Stimulated activated CD8-positive, alpha-beta memory T cell treated with anti-CD3 and anti-CD28 coated beads, Interleukin-12 subunit alpha, Interleukin-12 subunit beta, amount 100 ng/mL, for 4 hours (primary cell): ENCODE results near the gene AUH.
A peak's percentile ranks its signal among the peaks of the same experiment; 100 is the strongest.
"Not testable (repeated sequence)": the region's sequence is repeated elsewhere in the genome, so short reads cannot be mapped to it uniquely, and the experiment has no call there.

Experiments
- DNase-seq: peaks from one replicate; pipeline ENCODE4 v3.0.0-alpha.2; 2020; ENCODE audit warnings: low read depth

The AUH gene, protein sequence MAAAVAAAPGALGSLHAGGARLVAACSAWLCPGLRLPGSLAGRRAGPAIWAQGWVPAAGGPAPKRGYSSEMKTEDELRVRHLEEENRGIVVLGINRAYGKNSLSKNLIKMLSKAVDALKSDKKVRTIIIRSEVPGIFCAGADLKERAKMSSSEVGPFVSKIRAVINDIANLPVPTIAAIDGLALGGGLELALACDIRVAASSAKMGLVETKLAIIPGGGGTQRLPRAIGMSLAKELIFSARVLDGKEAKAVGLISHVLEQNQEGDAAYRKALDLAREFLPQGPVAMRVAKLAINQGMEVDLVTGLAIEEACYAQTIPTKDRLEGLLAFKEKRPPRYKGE

DNA sequence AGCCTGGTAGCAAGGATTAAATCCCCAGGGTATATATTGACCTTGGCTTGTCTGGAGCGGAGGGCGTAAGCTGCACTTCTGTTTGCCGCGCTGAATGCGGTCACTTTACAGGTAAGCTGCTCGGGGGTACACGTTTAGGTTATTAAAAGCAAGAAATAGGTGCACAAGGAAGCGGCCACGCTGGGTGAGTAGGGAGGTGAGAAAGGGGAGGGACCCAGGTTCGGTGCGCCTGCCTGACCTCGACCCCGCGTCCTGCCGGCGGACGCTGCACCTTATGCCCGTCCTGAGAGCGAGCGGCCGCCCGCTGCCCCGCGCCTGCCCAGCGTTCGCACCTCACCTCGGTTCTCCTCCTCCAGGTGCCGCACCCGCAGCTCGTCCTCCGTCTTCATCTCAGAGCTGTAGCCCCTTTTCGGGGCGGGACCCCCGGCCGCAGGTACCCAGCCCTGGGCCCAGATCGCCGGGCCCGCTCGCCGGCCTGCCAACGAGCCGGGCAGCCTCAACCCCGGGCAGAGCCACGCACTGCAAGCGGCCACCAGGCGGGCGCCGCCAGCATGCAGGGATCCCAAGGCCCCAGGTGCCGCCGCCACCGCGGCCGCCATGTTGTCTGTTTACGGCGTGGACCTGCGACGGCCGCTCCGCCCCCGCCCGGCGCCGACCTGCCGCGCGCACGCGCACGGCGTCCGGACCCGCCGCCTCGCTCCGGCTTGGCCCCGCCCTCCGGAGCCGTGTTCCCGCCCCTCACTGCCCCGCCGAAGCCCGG lies at the start of gene AUH:
Gene AUH (minus strand): TSS at position 628 of the 760 bp plus-strand sequence. CDS start 29 bp downstream, at position 599.
- peak; percentile 78 for DNase-seq

DNA sequence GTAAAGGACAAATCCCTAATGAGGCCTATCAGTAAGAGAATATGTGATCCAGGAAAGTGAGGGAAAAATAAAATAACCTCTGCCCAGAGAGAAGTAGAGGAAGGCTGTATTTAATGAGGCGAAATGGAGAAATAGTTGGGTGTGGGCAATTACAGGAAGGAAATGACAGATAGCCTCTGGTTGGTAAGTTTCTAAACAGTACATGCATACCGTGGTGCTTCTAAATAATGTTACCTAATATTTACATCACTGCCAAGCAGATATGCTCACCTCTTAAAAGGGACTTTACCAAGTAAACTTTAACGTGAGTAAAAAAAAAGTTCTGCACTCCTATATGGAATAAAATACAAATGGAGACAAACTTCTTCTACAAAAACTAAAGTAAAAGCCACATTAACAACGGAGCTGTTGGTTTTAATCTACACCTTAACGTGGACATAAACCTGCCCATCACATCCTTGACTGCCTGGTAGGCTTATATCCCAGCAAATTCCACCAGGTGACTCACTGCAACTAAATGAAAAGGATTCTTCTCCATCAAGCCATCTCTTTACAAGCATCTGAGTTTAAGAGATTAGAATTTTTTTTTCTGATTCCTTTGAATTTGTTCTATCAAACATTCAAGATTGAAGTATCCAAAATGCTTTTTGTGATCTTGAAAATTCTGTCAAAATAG lies 49.5 kb upstream of the AUH start:
- no peak for DNase-seq

DNA sequence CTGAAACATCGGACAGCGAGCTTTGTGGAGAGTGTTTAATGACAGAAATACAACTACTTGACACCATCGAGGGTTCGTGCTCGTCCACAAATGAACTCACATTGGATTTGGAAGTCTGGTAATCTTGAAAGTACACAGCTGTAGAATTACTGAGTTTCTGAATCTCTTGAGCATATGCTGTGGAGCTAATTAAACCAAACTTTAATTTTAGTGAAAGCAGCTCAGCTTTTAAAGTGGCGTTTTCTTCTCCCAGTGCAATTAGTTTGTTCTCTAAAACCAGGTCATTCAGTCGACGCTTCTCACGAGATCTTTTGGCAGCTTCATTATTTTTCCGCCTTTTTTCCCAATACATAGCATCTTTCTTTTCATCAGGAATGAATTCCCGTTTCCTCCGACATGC lies 48.4 kb upstream of the AUH start:
- DNase-seq, result no peak

DNA sequence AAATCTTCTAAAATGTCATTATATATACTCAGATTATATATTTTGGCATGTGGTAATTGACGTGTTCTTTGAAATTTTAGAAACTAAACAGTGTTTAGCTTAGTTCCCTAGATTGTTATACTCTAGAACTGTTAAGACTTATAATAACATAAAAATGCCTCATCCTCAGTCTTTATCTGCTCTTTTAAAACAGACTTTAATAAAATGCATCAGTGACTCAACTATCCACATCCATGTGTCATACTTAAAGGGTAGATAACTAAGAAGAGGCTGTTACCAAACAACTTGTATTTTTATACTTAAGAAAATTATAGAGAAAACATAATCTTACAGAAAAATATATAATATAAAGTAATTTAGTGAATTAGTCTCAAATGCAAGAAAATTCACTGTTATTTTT lies 46.8 kb upstream of the AUH start:
- no peak for DNase-seq

DNA sequence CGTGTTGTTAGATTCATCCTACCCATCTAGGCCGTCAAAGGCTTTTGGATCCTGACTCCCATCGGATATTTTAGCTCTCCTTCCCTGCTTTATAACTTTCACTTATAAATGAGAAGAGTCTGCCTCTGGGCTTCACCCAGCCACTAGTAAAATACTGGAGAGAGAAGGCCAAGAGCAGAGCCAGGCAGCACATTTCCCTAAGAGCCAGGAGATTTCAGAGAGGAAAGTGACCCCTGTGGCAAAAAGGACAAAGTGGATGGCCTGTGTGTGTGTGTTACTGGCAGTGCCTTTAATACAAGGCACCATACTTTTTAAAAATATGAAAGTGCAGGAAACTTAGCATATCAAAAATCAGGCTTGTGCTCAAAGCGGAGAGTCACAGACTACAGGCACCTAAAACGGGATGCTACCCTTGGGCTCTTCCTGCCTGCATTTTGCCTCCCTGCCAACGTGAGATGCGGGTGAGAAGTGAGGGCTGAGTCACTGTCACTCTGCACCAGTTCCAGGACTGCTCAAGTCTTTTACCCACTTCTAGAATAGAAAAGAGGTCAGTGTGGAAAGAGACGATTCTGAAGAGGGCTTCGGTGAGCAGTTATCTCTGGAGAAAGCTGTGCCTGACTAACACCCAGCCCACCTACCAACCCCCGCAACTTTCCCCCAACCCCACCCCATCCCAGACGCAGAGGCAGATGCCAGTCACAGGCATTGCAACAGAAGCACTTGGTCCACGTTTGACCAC lies 46.0 kb upstream of the AUH start:
- no peak for DNase-seq

DNA sequence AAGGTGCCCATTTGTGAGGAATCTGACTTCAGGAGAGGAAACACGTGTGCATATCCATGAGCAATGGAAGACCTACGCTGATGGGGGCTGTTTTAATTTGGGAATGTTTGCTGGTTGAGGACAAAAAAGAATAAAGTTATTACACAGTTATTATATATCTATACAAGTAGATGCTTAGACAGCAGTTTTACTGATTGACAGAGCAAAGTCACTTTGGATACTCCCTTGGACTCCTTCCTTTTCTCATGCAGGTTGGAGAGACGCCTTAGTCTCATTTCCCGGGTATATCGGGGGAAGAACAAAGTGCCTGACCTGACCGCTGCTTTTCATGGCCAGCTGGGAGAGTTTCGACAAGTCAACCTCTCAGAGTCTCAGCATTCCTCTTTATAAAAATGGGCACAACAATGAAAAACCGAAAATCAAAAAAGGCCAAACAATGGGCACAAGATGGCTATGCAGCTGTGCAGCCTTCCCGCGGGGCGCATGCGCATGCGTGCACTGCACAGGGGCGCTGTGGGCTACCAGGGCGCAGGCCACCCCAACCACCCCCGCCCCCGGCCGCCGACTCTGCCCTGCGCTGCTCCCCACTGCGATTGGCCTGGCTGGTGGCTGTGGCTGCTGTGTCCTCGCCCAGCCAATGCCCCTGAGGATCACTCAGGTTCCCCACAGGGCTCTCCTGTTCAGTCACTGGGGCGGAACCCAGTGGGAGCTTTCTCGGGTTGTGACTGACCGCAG lies 43.8 kb upstream of the AUH start:
- no peak for DNase-seq

DNA sequence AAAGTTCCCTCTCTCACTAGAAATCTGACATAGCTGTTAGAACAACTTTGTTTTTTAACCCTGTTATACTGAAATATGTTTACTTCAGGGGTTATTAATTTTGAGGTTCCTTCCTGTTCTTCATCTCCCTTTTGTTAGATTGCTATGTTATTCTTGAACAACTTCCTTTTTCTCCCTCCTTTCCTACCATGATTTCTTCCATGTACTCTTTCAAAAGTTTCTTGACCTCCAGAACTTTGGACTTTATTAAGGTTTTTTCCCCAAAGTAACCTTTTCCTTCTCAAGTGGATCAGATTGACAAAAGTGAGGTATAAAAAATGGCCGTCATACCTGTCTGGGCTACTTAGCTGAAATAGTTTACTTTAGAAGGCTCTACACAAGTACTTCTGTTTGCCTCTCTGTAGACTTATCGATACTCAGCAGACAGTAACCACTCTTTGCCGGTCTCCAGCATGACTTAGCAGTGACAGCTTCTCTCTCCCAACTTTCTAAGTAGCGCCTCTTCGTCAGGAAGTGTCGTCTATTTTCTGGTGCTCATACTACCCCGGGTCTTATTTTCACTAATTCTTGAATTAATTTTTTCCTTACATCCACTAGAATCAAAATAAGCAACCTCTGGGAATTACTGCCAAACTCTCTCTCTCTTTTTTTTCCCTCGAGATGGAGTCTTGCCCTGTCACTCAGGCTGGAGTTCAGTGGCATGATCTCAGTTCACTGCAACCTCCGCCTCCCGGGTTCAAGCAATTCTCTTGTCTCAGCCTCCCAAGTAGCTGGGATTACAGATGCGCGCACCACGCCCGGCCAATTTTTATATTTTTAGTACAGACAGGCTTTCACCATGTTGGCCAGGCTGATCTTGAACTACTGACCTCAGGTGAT lies 42.2 kb upstream of the AUH start:
- DNase-seq, result no peak

DNA sequence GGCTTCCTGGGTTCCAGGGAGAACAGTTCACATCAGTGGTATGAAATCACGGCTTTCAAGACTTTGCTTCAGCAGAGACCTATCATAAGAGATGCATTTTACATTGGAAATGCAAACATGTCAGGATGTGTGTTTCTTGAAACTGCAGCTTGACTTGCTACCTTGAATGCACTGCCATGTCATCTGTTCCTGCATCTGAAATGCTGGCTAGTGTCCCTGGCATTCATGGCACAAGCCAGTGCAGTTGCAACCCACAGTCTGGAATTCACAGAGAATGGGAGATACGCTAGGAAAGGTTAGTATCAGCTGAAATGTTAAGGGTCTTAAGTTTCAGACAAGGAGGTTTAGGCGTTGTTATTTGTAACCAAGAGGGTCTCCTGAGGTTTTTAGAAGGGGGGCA lies 37.2 kb upstream of the AUH start:
- DNase-seq, result no peak

DNA sequence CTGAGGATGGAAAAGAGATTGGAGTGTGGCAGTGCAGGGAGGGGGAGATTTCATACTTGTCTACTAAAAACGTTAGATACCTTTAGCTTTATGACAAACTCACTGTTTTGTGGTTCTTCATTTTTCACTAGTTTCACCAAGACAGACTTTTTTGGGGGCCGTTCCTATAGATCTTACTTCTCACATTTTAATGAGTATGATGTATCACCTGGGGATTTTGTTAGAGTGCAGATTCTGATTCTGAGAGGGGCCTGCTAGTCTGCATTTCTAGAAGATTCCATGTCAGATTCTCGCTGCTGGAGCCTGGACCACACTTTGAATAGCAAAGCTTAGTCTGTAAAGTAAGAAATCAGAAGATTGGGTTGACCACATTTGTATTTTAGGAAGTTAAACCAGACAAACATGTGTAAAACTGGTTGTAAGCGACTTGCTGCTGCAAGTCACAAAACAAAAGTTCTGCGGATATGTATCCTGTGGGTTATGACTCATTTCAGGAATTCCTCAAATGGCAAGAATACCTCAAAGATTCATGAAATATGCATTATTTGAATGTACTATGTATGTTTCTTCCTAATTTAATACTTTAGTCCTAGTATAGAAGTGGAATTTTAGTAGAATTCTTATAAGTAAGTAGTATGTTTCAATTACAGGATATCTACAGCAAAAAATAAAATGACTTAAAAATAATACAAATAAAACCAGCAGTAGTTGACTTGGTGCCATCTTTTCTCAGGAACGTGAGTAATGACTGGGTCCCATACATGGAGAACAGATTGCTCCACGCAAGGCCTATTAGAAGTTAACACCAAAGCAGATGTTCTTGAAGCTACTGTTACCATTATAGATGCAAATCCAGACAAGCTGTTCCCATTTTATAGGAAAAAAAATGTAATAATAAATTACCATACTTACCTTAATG lies 34.1 kb upstream of the AUH start:
- DNase-seq, result no peak

DNA sequence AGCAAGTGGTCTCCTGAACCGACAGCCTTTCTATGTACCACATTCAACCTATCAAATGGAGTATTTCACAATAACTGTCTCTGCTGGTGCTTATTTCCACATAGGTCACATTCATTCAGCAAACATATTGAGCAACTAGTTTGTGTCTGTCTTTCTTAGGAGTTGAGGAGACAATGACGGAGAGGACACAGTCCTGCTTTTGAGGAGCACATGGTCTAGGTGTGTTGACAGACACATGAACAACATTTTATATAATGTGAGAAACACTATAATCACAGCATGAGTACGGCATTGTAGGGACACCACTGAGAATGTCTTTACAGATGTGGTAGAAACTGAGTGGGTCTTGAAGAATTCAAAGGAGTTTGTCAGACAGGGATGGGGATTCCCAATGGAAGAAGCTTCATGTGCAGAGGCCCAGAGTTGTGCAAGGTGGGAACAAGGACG lies 33.4 kb upstream of the AUH start:
- DNase-seq, result no peak

DNA sequence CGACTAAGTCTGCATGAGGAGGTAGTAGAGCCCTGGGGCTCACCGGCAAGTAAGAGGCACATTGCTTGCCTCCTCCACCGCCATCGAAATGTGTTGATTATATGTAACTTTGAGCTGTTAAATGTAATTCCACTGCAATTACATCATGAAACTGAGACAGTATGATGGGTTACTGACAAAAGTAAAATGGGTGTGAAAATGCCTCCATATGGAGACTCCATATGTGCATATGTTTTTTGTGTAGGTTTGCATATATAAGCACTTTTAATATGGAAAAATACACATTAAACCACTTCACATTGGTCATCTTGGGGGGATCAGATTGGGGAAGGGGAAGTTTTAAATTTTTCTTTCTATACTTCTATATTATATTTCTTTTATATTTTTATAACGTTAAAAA lies 32.1 kb upstream of the AUH start:
- no peak for DNase-seq

DNA sequence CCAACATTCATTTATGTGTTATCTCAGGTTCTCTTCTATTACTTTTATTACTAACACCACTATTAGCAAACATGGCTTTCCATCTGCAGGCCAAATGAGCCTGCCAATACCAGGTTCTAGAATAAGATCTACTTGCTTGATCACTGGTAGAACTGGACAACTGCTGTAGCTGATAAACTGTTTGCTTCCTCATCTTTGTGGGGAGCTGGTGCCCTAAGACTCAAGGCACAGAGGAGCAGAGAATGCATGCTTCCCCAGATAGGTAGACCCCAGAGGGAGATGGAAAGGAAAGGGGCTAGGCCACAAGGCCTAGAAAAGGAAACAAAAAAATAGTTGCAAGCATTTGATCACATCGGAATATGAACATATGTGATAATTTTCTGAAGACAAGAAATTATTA lies 30.7 kb upstream of the AUH start:
- DNase-seq, result no peak

DNA sequence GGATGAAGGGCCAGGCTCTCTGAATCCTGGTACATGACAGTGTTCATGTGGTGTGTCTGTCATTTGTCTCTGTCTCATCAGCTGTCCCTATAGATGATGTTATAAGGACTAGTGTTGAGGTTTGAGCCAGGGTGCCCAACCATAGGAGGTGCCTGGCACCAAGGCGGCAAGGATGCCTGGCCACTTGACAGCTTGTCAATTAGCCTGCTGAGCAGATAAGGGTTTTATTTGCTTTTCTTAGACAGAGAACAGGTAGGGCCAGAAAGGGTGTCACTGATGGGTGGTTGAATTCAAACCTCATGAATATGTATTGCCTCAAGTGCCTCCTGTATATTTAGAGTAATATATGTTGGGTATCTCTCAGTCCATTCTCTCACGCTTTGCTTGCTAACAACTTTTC lies 30.1 kb upstream of the AUH start:
- DNase-seq, result no peak

DNA sequence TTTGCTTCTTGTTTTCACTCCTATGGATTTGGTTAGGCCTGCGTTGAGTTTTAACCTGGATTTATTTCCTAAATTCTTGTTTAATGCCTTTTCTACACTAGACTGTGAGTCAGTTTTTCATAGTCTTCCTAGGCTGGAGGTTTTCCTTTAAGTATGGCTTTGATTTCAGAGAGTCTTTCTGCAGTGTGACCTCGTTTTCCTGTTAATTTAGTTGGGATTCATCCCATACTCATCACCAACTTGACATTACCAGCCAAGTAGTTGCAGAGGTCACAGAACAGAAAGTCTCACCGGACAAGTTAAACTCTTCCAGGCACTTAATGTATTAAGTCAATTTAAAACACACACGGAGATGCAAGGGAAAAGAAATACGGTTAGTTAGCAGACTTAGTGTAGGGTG lies 29.7 kb upstream of the AUH start:
- no peak for DNase-seq

DNA sequence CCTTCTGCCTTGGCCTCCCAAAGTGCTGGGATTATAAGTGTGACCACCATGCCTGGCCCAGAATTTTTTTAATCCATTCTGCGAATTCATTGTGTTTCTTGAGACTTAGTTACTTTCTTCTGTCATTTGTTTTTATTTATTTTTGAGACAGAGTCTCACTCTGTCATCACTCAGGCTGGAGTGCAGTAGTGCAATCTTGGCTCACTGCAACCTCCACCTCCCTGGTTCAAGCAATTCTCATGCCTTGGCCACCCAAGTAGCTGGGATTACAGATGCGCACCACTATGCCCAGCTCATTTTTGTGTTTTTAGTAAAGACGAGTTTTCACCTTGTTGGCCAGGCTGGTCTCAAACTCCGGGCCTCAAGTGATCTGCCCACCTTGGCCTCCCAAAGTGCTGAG lies 28.0 kb upstream of the AUH start:
- DNase-seq, result not testable (repeated sequence)

DNA sequence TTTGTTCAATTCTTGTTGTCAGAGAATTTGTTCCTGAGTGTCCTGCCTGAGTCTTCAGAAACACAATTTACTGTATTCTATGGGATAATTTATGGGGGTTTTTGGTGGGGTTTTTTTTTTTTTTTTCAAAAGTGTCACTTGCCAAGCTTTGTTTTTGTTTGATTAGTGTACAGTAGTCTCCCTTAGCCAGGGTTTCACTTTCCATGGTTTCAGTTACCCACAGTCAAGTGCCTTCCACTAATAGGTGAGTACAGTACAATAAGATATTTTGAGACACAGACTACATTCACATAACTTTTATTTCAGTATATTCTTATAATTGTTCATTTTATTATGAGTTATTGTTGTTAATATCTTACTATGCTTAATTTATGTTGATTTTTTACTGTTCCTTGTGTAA lies 25.0 kb upstream of the AUH start:
- no peak for DNase-seq

DNA sequence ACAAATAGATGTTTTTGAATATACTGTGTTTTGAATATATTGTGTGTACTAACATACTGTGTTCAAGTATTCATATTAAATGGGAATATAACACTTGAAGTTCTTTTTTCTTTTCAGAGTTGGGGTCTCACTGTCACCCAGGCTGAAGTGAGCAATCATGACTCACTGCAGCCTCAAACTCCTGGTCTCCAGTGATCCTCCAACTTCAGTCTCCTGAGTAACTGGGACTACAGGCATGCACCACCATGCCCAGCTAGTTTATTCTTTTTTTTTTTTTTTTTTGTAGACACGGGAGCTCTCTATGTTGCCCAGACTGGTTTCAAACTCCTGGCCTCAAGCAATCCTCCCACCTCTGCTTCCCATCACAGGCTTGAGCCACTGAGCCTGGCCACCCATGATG lies 23.2 kb upstream of the AUH start:
- no peak for DNase-seq

DNA sequence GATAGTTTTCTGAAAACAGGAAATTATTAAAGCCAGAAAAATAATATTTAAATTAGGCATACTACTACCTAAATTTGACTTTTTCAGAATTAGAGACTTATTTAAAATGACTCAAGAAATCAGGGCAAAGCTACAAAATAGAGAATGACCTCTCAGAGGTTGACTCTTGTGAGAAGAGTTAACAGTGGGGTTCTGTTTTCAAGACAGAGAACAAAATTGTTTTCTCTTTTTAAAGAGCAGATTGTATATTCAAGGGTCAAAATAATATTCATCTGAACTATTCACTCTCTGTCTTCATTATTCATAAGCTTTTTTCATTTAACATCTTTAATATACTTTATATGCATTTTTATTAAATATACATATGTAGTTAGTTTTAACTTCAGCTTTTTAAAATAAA lies 21.9 kb upstream of the AUH start:
- no peak for DNase-seq

DNA sequence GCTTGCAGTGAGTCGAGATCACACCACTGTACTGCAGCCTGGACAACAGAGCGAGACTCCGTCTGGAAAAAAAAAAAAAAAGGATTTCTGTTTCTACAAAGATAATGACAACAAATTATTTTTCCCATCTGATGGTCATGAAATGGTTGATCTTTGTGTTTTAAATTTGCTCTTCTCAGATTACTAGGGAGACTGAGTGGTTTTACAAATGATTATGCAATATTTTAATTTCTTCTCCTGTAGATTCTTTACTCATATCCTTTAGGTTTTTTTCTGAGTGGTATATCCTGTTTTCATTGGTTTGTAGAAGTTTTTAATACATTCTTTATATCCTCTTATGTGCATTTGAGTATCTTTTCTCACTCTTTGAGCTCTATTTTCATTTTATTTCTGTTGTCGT lies 20.6 kb upstream of the AUH start:
- DNase-seq, result no peak

DNA sequence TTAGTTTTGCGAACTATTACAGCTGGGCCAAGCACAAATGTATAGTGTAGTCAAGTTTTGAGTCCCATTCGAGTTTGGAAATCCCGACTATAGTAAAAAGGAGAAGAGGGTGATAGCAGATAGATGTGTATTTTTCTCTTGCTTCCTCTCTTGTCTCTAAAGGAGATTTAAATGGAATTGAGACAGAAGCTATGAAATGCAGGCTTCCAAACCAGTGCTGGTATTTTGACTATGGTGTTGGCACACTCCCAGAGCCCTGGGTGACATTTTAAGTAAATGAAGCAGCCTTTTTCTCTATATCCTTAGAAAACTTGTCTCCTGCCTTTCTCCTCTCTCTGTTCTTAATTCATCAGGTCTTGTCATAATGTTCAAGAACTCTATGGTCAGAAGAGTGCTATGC lies 17.7 kb upstream of the AUH start:
- DNase-seq, result no peak
